H1 (cell line): ENCODE results near the gene CRTC3.

Experiments used
- BACH1 ChIP-seq: IDR thresholded peaks from 2 replicates; pipeline ENCODE4 v1.6.1; 2012; ENCODE audit warnings: low read length, improper control_type of control experiment
- CHD2 ChIP-seq: IDR thresholded peaks from 2 replicates; pipeline ENCODE4 v1.6.1; 2012; ENCODE audit warnings: low read length, improper control_type of control experiment
- SIN3A ChIP-seq, 2 experiments: IDR thresholded peaks in 1 of 2; conservative IDR thresholded peaks in 1 of 2; 2 replicates each; pipeline ENCODE4 v1.6.1; 2011 to 2012; ENCODE audit warnings: low read length in 2 of 2, improper control_type of control experiment in 1 of 2, low read depth in 1 of 2, mild to moderate bottlenecking in 1 of 2
- SUZ12 ChIP-seq: fragments of 200-600 bp; sonication (generic); IDR thresholded peaks from 2 replicates; pipeline ENCODE4 v1.6.1; 2012; ENCODE audit warnings: mild to moderate bottlenecking, inconsistent platforms, low read length, moderate library complexity, mixed read lengths
- YY1 ChIP-seq: IDR thresholded peaks from 2 replicates; pipeline ENCODE4 v1.6.1; 2011; ENCODE audit warnings: low read depth, mild to moderate bottlenecking, low read length
- TF ChIP-seq, protein P1 (sequence below), 3 experiments: IDR thresholded peaks; 1 replicate in 2 of 3; 2 replicates in 1 of 3; pipeline versions ENCODE4 v1.5.1 to v1.6.1; 2011; ENCODE audit warnings: low read length in 3 of 3, mild to moderate bottlenecking in 3 of 3, inconsistent platforms in 2 of 3, low read depth in 1 of 3, moderate library complexity in 1 of 3; ENCODE audit not compliant: insufficient read depth in 1 of 3; ENCODE audit errors: control extremely low read depth in 1 of 3
- TF ChIP-seq, protein P2 (sequence below): IDR thresholded peaks from 2 replicates; pipeline ENCODE4 v1.6.1; 2011; ENCODE audit warnings: low read depth, mild to moderate bottlenecking, low read length; ENCODE audit not compliant: insufficient read depth
- TF ChIP-seq, protein P3 (sequence below): IDR thresholded peaks from 2 replicates; pipeline ENCODE4 v1.6.1; 2011; ENCODE audit warnings: low read length, improper control_type of control experiment

DNA sequence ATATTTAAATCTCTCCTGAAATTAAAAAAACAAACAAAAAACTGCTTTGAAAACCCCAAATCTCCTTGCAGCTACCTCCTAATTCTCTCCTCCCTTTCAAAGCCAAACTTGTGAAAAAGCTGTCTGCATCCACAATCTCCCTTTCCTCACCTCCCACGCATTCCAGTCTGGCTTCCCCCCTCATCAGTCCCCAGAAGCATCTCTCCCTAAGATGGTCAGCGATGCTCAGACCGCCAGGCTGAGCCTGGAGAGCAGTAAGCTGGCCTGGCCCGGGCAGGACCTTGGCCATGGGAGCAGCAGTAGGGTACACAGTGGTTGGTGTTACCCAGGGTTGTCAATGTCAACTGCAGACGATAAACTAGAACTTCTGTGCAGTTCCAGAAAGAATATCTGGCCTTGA is 154.6 kb downstream of the CRTC3 start:
- TF ChIP-seq, protein P1, sequence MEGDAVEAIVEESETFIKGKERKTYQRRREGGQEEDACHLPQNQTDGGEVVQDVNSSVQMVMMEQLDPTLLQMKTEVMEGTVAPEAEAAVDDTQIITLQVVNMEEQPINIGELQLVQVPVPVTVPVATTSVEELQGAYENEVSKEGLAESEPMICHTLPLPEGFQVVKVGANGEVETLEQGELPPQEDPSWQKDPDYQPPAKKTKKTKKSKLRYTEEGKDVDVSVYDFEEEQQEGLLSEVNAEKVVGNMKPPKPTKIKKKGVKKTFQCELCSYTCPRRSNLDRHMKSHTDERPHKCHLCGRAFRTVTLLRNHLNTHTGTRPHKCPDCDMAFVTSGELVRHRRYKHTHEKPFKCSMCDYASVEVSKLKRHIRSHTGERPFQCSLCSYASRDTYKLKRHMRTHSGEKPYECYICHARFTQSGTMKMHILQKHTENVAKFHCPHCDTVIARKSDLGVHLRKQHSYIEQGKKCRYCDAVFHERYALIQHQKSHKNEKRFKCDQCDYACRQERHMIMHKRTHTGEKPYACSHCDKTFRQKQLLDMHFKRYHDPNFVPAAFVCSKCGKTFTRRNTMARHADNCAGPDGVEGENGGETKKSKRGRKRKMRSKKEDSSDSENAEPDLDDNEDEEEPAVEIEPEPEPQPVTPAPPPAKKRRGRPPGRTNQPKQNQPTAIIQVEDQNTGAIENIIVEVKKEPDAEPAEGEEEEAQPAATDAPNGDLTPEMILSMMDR (IDR thresholded peaks at IDR 0.05; ENCODE audit: control extremely low read depth in 1 of 3, insufficient read depth in 1 of 3, low read depth in 1 of 3, low read length in 3 of 3), result no peak
- TF ChIP-seq, protein P2, sequence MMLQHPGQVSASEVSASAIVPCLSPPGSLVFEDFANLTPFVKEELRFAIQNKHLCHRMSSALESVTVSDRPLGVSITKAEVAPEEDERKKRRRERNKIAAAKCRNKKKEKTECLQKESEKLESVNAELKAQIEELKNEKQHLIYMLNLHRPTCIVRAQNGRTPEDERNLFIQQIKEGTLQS, result no peak
- TF ChIP-seq SIN3A (conservative IDR thresholded peaks at IDR 0.05 in 1 of 2, IDR thresholded peaks at IDR 0.05 in 1 of 2; ENCODE audit: low read depth in 1 of 2, low read length in 2 of 2) (no peak), SUZ12 (no peak), YY1 (no peak), BACH1 (no peak), CHD2 (no peak)
- TF ChIP-seq, protein P3, sequence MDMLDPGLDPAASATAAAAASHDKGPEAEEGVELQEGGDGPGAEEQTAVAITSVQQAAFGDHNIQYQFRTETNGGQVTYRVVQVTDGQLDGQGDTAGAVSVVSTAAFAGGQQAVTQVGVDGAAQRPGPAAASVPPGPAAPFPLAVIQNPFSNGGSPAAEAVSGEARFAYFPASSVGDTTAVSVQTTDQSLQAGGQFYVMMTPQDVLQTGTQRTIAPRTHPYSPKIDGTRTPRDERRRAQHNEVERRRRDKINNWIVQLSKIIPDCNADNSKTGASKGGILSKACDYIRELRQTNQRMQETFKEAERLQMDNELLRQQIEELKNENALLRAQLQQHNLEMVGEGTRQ, result no peak
